ENCODE data around the gene EEF1A2.

Gene EEF1A2

DNA sequence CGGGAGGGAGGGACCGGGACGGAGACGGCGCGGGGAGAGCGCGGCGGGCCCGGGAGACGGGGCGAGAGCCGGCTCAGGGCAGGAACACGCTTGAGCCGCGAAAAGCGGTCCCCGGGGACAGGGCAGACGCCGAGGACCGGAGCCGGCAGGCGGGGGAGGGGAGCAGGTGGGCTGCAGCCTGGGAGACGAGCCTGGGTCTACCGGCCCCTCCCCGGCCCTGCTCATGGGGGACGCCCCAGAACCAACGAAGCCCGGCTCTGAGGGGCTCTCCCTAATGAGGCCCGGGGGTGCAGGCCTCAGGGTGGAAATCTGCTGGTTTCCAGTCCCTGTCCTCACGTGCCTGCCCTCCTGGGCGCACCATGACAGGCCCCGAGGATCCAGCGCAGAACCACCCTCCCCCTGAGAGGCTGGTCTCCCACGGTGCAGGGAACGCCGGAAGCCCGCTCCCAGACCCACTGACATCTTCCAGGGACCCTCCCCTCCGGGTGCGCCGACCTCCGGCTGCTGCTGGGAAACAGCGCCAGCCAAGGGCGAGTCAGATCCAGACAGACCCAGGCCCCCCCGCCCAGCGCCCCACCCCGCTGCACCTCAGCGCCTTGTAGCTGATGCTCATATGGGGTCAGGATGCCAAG, 571 bp upstream of the EEF1A2 start:
- DNase-seq (ENCODE audit: low spot score) = no peak

- DNase-seq (ENCODE audit: low spot score) = no peak
Observed at GRCh38 chr20:63497946-63498935, 642 bp downstream of the EEF1A2 start.

GRCh38 chr20:63497138-63497945, 1.5 kb downstream of the EEF1A2 start:
- DNase-seq (ENCODE audit: low spot score) = no peak

- no peak for DNase-seq (ENCODE audit: low spot score)
Observed at GRCh38 chr20:63496596-63497120, 2.2 kb downstream of the EEF1A2 start.

- peak; percentile 76 for DNase-seq (ENCODE audit: low spot score)
Observed at GRCh38 chr20:63495741-63496595, 2.9 kb downstream of the EEF1A2 start.

- no peak for DNase-seq (ENCODE audit: low spot score)
Observed at GRCh38 chr20:63495167-63495720, 3.6 kb downstream of the EEF1A2 start.

DNA sequence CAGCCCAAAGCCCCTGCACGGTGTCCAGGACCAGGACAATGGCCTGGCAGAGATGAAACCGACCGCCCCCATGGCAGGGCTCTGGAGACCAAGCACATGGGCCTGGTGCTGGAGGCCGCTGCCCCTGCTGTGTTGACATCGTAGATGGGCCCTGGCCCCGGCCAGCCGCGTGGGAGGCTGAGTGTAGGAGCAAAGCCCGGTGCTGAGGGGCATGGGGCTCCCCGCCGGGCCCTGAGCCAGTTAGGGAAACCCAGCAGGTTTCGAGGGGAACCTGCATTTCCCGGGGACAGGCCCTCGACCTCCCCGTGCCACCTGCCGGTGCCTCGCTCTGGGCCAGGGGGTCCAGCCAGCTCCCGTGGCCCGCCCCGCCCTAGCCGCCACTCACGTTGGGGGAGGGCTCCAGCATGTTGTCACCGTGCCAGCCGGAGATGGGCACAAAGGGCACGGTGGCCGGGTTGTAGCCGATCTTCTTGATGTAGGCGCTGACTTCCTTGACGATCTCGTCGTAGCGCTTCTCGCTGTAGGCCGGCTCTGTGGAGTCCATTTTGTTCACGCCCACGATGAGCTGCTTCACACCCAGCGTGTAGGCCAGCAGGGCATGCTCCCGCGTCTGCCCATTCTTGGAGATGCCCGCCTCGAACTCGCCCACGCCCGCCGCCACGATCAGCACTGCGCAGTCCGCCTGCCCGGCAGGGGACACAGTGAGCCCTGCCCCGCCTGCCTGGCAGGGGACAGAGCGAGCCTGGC, 4.3 kb downstream of the EEF1A2 start:
- DNase-seq (ENCODE audit: low spot score) = no peak

DNA sequence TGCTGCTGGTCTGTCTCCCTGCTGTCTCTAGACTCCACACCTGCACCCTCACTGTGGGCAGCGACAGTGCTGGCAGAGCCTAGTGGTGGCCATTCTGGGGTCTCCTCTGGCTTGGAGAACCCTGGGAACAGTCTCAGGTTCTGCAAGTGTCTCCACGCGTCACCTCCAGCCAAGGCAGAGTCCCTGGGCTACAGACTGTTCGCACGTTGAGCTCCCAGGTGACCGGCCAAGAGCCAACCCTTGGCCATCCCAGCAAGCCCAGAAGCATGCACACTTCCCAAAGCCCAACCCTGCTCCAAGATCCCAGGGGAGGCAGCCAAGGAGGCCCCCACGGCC, 4.8 kb downstream of the EEF1A2 start:
- DNase-seq (ENCODE audit: low spot score) = no peak

- DNase-seq (ENCODE audit: low spot score) = no peak
Observed at GRCh38 chr20:63493563-63494020, 5.3 kb downstream of the EEF1A2 start.

DNA sequence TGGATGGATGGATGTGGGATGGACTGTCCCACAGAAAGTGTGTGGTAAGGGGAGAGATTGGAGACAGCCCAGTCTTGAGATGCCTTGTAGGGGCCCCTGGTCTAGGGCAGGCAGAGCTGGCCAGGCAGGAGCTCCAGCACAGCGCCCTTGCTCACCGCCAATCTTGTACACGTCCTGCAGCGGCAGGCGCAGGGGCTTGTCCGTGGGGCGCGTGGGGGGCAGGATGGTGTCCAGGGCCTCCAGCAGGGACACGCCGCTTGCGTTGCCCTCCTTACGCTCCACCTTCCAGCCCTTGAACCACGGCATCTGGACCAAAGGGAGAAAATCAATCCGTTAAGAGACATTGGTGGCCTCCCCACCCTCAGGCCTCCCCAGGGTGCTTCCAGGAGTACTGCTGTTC, 5.9 kb downstream of the EEF1A2 start:
- no peak for DNase-seq (ENCODE audit: low spot score)

- no peak for DNase-seq (ENCODE audit: low spot score)
Observed at GRCh38 chr20:63492518-63492917, 6.4 kb downstream of the EEF1A2 start.

GRCh38 chr20:63491635-63492230, 7.2 kb downstream of the EEF1A2 start:
- no peak for DNase-seq (ENCODE audit: low spot score)

DNA sequence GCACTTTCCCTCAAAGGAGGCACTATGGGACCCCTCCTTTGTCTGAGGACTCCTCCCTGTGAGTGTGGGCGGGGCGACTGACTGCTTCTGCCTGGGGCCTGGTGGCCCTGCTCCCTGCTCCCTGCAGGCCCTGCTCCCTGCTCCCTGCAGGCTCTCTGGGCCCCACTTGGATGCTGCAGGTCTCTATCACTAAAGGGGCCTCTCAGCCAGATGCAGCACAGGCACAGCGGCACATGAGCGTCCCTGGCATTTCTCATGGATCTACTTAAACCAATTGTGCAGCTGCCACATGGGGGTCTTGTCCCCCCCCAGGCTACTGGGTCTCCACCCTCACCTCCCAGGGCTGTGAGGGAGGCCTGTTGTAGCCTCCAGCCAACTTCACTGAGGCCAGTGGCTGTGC, 7.8 kb downstream of the EEF1A2 start:
- DNase-seq (ENCODE audit: low spot score) = no peak

- no peak for DNase-seq (ENCODE audit: low spot score)
Observed at GRCh38 chr20:63490416-63490815, 8.5 kb downstream of the EEF1A2 start.

DNA sequence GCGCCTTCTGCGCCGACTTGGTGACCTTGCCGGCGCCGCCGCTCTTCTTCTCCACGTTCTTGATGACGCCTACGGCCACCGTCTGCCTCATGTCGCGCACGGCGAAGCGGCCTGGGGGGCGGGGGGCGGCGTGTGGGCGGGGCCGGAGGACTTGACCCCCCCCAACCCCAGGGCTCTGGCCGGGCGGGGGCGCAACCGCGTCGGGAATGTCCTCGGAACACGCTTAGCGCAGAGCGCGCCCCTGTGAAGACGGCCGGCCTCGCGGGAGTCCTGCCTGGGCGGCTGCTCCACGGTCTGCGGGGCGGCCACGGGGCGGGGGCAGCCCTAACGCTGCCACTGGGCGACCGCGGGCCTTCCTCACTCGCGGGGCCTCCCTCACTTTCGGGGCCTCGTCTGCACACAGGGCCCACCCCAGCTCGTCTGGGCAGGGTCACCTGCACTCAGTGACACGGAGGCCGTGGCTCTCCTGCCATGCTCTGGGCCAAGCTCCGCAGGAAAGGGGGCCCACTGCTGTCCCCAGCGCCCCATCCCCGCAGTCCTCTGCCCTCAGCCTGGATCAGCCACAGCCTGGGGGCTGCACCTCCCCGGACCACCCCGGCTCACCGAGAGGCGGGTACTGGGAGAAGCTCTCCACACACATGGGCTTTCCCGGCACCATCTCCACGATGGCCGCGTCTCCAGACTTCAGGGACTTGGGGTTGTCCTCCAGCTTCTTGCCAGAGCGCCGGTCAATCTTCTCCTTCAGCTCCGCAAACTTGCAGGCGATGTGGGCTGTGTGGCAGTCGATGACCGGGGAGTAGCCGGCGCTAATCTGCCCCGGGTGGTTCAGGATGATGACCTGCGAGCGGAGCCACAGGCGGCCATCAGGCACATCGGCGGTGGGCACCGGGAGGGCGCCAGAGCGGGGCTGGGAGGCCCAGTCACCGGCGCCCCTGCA, 10.3 kb downstream of the EEF1A2 start:
- DNase-seq (ENCODE audit: low spot score) = no peak

- DNase-seq (ENCODE audit: low spot score) = no peak
Observed at GRCh38 chr20:63487781-63488241, 11.1 kb downstream of the EEF1A2 start.

GRCh38 chr20:63487116-63487764, 11.6 kb downstream of the EEF1A2 start:
- DNase-seq (ENCODE audit: low spot score) = no peak

DNA sequence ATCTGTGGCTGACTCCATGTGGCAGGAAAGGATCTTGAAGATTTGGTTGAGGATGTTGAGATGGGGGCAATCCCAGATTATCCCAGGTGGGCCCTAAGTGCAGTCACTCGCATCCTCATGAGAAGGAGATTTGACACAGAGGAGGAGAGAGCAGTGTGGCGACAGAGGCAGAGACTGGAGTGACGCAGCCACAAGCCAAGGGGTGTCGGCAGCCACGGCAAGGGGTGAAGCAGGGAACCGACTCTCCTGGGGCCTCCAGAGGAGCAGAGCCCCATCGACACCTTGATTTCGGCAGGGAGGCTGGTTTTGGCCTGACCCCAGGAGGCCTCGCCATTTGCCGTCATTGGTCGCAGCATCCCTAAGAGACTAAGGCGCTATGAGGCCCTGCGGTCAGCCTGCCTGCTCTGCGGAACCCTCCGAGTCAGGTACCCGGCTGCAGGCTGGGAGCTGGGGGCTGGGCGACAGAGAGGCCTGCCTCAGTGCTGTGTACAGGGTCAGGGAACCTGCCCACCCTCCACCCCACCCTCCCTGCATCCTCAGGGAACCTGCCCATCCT, 12.5 kb downstream of the EEF1A2 start:
- no peak for DNase-seq (ENCODE audit: low spot score)

Data from CD4-positive, alpha-beta T cell treated with Interleukin-2 at 100 ng/mL for 4 hours (primary cell).